GM19452 (cell line): ENCODE results near the gene RPS19.

ENCODE experiments used
- ATAC-seq: cut with Tn5 transposase; IDR thresholded peaks from one replicate; pipeline ENCODE4 v1.9.1; 2021; ENCODE audit not compliant: unreplicated experiment

The RPS19 gene

DNA sequence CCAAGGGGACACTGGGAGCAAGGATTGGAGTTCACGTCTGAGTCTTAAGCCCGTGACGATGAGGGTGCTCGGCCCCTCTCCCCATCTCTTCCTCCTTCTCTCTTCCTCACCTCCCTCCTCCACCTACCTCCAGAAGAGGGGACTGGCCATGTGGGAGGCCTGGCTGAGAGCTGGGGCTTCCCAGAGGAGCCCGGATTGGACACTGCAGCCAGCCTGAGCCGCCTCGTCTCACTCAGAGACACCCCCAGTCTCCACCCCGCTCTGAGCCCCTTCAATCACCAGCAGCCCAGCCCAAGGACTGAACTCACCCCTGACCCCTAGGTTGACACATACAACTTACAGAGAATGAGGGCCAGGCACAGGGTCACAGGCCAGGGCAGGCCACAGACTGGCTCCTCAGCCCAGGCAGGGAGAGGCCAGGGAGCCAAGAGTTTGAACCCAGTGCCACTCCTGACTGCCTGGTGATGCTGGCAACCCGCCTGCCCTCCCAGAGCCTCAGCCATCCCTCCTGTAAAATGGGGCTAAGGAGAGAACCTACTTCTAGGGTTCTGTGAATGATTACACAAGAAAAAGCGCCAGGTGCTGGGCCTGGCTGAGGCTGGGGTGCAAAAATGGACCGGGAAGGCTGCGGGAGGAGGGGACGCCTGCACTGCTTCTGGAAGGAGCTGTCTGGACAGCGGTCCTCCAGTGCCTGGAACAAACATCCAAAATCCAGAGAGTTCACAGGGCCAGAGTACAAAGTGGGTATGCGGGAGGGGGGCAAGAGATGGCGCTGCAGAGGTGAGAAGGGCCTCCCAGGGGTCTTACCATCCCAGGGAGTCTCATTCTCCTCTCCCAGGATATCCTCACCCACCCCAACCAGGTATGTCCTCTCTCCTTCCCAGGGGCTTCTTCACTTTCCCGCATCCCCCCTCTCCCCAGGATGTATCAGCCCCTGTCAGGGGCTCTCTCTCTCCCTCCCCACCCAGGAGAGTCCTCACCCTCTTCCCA, 18.2 kb downstream of the RPS19 start:
- ATAC-seq = no peak

DNA sequence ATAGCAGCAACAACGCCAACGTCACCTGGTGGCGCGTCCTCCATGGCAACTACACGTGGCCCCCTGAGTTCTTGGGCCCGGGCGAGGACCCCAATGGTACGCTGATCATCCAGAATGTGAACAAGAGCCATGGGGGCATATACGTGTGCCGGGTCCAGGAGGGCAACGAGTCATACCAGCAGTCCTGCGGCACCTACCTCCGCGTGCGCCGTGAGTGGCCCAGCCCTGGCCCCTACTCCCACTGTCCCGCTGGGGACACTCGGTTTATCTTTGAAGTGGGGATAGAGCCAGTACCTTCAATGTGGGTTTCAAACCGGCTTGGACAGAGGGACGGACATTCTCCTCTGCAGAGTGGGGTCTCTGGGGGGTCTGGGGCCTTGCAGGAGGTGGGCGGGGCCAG, 19.0 kb downstream of the RPS19 start:
- no peak for ATAC-seq

DNA sequence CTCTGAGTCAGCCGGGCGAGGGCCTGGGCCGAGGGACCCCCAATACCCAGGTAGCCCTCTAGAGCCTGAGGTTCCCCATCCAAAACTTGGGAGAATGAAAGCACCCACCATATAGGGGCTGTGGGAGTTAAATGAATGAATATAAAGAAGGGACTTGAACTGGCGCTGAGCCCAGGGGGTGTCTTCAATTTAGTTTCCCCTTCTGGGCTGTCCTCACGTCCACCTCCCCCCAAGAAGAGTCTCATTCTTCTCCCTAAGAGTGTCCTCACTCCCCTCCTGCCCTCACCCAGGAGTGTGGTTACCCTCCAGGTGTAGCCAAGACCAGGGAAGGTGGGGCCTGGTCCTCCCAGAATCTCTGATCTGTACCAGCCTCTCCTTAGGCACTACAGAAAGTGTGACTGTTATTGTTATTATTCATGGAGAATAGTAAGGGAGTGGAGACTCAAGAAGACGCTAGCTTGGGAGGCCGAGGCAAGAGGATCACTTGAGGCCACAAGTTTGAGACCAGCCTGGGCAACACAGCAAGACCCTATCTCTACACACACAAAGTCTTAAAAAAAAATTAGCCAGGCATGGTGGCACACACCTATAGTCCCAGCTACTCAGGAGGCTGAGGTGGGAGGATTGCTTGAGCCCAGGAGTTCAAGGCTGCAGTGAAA, 19.7 kb downstream of the RPS19 start:
- ATAC-seq = no peak

DNA sequence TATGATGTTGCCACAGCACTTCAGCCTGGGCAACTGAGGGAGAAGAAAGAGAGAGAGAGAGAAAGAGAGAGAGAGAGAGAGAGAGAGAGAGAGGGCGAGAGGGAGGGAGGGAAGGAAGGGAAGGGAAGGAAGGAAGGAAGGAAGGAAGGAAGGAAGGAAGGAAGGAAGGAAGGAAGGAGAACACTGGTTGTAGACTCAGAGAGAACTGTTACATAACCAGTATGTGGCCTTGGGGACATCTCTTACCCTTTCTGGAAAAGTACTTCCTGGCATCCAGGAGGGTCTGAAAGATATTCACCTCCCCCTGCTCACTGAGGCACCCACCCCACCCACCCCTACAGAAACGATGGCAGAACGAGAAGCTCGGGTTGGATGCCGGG, 20.3 kb downstream of the RPS19 start:
- no peak for ATAC-seq

DNA sequence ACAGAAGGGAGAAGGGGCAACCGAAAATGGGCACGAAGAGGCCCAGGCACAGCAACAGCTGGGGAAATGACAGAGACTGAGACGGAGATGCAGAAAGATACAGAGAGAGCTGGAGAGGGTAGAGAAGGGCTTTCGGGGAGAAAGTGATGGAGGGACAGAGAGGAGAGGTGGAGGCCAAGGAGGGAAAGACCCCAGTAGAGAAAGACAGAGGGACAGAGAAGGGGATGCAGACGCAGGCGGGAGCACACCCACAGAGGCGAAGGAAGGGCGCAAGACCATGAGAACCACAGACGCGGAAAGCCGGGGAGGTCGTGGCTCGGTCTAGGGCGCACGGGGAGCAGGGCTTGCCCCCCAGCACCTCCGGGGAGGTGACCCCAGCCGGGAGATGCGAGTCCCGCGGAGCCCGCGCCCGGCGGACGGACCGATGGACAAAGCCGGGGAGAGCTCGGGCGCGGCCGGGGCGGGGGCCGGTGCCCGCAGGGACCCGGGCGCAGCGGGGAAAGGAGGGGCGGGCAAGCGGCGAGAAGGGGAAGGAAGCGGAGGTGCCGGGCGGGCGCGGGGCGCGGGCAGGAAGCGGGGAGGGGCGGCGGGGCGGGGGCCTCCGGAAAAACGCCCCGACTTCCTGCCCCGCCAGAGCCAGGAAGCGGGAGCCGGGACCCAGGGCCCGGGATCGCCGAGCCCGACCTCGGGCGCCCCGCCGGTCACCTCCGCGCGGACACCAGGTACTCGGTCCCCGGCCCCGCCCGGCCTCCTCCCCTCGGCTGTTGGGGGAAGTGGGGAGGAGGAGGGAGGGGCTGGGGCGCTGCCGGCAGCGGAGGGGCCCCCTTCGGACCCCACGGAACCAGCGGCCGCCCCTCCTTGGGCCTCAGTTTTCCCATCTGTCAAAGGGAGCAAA, 22.8 kb downstream of the RPS19 start, which contains the start of gene ARHGEF1:
Gene ARHGEF1 (plus strand): TSS at position 617 of the 895 bp plus-strand sequence. CDS start 4,899 bp downstream, outside the sequence.
- no peak for ATAC-seq

DNA sequence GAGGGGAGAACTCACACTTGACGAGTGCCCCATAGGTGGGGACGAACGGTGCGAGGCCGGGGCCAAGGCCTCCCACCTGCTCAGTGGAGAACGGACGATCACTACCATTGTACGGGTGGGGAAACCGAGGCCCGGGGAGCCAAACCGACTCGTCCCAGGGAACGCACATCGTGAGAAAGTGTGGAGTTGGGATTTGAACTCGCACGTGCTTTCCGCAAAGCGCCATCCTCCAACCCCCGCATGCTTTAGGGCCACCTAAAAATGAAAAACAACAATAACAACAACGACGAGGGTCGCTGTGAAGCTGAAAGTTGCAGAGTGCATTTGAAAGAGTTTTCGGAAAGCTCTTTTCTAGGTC, 23.4 kb downstream of the RPS19 start:
- ATAC-seq = no peak

DNA sequence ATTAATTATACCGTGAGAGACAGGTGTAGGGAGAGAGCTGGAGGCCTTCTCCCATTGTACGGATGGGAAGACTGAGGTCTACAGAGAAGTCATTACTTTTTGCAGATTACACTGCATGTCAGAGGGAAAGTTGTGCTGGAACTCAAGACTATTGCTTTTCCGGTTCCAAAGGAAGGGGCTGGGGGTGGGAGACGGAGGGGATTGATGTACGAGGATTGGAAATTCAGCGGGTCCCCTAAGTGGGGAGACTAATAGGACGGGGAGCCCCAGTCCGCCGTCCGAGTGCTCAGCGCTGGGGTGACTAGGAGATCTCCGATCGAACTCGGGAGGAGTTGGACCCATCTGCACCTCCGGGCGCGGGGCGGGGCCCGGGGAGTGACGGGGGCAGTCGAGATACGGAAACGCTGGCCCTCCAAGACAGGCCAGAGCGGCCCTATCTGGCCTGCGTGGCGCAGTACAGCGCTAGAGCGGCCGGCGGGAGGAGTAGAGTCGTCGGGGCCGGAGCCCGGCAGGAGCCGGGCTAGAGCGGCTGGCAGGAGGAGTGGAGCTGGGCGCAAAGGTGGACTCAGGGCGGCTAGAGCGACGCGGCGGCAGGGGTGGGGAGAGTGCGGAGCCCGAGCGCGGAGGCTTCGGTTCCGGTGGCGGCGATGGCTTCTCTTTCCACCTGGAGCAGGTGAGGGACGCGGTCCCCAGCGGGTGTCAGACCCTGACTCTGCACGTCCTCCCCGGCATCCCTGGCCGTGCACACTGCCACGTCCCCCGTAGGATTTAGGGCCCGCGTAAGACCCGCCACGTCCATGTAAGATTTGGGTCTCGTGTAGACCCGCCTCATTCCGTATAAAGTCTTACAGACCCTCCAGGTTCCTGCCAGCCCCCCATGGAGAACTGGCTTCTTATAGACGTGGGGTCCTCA, 24.0 kb downstream of the RPS19 start:
- peak; percentile 69 for ATAC-seq

DNA sequence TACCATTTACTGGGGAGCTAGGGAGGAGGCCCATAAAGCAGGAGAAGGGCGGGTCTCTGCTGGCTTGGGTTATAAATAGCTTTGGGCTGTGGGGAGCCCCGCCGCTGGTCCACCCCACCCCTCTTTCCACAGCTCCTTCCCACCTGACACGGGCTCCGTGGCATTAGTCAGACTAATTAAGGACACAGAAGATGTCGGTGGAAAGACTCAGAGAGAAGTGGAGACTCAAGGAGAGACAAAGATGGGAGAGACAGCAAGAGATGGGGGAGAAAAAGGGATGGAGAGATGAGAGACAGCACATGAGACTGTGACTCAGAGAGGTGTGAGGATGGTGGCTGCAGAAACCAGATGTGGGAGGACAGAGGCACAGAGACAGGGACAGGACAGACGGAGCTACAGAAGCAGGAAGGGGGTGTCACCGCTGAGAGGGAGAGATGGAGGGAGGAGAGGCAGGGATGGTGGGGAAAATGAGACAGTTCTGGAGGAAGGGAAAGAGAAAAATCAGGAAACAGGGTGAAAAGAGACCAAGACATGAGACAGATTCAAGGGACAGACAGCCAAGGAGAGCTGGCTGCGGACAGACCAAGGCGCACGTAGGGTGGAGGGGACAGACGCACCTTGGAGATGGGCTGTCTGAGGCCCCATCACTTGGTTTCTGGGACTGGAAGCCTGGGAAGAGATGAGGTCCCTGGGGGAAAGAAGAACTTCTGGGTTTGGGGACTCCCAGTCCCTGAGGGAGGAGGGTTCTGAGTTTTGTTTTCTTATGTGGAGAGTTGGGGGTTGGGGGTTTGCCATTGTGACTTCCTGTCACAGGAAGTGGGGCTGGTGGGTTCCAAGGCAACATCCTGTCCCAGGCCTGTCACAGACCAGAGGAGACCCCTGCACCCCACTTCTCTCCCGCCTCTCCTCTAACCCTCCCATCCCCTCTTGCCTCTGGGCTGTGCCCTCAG, 27.0 kb downstream of the RPS19 start:
- no peak for ATAC-seq

DNA sequence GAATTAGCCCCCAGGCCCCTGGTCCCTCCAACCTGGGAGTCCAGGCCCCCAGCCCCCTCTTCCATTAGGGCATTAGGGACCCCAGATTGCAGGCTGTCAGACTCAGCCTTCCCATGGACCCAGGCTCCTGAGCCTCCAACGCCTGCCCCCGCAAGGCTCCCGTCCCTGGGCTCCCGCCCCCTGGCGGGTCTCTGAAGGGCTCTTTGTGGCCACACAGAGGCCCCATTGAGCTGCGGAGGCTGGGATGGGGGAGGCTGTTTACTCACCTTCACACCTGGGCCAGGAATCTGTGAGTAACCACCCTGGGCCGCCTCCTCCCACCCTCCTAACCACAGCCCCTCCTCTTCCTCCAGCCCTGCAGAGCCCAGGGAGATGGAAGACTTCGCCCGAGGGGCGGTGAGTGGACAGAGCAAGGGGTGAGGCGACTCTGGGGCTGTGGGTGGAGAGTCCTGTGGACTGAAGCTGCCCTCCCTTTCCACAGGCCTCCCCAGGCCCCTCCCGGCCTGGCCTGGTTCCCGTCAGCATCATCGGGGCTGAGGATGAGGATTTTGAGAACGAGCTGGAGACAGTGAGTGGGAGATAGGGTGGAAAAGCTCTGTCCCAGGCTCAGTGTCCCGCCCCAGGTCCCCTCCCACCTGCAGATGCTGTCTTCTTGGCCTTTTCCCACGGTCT, 27.8 kb downstream of the RPS19 start:
- no peak for ATAC-seq

DNA sequence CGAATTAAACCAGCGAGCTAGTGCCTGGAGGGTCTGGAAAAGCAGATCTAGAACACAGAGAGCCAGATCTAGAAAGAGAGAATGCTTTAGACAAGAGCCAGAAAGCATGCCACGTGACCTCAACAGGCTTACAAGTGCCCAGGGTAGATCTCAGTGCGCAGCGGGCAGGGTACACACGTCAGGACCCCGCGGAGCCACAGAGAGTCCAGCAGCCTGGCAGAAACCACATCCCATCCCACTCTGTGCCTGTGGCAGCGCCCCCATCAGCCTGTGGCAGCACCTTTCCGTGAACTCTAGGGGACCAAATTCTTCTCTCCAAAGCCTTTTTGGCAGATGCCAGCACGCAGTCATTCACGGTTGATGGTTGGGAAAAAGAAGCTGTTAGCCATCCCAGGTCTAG, 28.9 kb downstream of the RPS19 start:
- ATAC-seq = no peak

DNA sequence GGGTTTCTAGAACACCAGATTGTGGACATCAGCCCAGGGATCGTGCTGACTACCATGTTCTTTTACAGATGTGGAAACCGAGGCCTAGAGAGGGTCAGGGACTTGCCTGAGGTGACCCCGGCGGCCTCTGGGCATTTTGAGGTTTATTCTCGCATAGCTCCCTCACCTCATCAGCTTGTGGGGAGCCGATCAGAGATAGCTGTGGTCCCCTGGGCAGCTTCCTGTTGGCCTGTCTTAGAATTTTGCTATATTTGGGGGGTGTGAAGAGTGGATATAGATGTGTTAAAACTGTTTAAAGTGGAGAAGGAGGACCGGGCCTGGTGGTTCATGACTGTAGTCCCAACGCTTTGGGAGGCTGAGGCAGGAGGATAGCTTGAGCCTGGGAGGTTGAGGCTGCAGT, 29.8 kb downstream of the RPS19 start:
- ATAC-seq = no peak

DNA sequence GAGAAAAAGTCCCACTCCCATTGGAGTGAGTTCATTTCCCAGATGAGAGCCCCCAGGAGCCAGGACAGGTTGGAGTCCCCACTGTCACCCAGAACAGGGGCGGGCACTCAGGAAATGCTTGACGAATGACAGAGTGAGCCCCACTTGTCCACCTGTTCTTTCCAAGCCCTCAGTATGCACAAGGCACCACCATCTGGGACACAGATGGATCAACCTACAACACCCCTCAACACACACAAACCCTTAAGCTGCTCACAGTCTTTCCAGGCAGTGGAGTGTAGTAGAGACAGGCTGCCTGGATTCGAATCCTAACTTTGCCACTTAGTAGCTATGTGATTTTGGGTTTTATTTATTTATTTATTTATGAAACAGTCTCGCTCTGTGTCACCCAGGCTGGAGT, 30.9 kb downstream of the RPS19 start:
- no peak for ATAC-seq

DNA sequence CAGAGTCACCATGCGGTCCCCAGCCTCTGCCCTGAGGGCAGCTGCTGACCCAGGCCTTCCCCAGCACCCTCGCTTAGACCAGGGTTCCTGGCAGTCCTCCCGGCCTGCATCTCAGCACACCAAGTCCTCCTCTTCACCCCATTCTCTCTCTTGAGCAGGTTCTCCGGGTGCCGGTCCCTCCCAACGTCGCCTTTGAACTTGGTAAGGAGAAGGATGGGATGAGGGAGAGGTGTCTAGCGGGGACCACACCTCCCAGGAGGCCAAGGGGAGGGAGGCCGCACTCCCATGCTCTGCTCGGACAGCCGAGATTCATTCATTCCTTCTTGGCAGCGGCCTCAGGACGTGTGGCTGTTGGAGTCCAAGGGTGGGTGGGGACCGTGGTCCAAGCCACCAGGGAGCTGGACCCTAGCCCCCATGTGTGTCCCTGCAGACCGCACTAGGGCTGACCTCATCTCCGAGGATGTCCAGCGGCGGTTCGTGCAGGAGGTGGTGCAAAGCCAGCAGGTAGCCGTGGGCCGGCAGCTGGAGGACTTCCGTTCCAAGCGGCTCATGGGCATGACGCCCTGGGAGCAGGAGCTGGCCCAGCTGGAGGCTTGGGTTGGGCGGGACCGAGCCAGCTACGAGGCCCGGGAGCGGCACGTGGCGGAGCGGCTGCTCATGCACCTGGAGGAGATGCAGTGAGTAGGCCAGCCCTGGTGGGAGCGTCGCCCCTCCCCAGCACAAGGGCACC, 32.3 kb downstream of the RPS19 start:
- no peak for ATAC-seq

DNA sequence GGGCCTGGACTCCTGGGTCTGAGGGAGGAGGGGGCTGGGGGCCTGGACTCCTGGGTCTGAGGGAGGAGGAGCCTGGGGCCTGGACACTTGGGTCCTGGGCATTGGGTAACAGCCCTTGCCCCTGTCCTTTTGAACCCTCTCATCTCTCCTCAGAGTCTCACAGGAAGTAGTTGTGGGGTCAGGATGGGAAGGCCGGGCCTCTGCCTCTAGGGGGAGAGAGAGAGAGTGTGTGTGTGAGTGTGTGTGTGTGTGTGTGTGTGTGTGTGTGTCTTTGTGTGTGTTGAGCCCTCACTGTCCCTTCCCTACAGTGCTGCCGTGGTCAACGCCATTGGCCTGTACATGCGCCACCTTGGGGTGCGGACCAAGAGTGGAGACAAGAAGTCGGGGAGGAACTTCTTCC, 33.8 kb downstream of the RPS19 start:
- no peak for ATAC-seq

DNA sequence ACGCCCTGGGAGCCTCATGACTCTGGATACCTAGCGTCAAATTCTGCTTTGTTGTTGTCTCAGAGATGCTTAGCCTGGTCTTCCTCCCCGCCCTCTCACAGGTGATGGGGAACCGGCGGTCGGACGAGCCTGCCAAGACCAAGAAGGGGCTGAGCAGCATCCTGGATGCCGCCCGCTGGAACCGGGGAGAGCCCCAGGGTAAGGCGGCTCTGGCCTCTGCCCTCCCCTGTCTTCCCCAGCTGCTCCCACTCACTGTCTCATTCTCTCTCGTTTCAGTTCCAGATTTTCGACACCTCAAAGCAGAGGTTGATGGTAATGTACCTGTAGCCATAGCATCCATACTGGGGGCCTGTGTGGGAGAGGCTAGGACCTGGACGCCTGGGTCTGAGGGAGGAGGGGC, 34.3 kb downstream of the RPS19 start:
- ATAC-seq = no peak

DNA sequence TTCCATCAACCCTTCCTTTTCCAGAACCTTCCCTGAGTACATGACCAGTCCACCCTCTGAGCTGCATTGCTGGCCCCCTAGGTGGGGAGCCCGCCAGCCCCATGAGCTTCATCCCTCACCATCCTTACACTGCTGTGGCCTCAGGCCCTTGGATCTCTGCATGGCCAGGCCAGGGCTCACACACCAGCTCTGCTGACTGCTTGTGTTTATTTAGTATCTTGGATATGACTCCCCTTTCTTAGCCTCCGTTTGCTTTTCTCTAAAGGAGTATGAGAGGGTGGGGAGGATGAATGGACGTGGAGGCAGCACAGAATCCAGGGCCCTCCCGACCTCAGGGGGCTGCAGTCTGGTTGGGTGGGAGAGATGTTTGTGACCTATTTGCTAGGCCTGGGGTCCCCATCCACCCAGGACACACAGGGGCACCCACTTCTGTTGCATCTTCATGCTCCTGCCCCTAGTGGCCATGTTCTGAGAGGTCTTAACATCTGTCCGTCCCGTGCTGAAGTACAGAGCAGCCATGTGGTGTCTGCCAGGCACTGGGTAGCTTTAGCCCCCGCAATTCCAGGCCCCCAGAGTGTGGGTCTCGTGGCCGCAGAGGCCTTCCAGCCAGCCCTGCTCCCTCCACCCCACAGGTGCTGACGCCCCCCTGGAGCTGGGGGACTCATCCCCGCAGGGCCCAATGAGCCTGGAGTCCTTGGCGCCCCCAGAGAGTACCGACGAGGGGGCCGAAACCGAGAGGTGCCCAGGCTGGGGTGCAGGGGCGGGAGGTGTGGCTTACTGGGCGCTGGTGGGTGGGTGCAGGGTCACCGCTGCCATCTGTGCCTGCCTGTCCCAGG, 35.9 kb downstream of the RPS19 start:
- ATAC-seq = no peak

DNA sequence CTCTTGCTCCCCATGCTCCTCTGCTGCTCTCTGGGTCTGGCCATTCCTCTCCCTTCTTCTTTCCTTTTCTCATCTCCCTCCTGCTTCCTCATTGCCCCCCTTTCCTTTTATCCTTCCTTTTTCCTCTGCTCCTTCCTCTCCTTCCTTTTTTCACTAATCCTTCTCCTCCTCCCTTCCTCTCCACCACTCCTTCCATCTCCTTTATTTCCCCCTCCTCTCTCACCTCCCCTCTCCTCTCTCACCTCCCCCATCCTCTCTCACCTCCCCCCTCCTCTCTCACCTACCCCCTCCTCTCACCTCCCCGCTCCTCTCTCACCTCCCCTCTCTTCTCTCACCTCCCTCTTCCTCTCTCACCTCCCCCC, 36.5 kb downstream of the RPS19 start:
- ATAC-seq = no peak
